Measurements from ENCODE around the gene SEMA4G. TPM values are rescaled to one million over a fixed set of nuclear protein-coding genes. Genes with fewer than 3 reads are reported as not detected.
A peak's percentile ranks its signal among the peaks of the same experiment; 100 is the strongest.

Gene SEMA4G
- total RNA-seq, 1 experiment from 2014 or later, result 8.5 TPM

DNA sequence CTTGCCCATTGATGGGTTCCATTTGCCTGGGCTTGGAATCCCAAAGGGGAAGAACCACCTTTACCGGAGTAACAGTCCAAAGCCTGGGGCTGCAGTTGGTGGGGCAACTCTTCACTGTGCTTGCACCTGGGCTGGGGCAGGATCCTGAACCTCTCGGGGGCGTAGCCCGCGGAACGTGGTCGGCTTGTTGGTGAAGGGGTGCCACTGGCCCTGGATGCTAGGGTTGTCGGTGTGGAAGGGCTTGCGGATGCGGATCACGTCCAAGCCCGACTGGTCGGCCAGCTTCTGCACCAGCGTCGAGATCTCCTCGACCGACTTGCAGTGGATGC lies 17.3 kb downstream of the SEMA4G start:
- Histone ChIP-seq H4K91ac (ENCODE audit: insufficient read length, low read depth, low read length) (no peak overlapping the region), H3K79me1 (ENCODE audit: insufficient read depth, low read depth, low read length, poor library complexity, severe bottlenecking) (peaks cover 14% of the 10 kb centered on the region), H3K56ac (ENCODE audit: insufficient read length, low read depth, low read length) (no peak overlapping the region), H3T11ph (ENCODE audit: low read length) (no peak overlapping the region), H2BK20ac (ENCODE audit: low read depth, low read length, poor library complexity, severe bottlenecking) (no peak overlapping the region), H2BK12ac (ENCODE audit: insufficient read length, low read depth, low read length) (no peak overlapping the region), H2BK15ac (ENCODE audit: low read depth, low read length) (no peak overlapping the region), H3K4me1 (ENCODE audit: insufficient read depth, low read length) (no peaks in the 10 kb centered on the region; the same call in 1 of the 2 replicates), H2AFZ (ENCODE audit: low read length) (no peak overlapping the region), H3K4me2 (ENCODE audit: insufficient read depth, insufficient read length, low read length) (peak overlapping the region; percentile 94), H3K9ac (ENCODE audit: extremely low read depth, insufficient read length, low read length) (peak overlapping the region; percentile 76), H2BK120ac (ENCODE audit: low read depth, low read length, poor library complexity, severe bottlenecking) (no peak overlapping the region), H3K14ac (ENCODE audit: insufficient read depth, low read length) (no peak overlapping the region; the same call in 1 of the 2 replicates), H4K20me1 (ENCODE audit: control insufficient read depth, insufficient read depth, insufficient read length) (no peaks in the 10 kb centered on the region), H3K79me2 (ENCODE audit: insufficient read depth, low read length) (peaks cover 17% of the 10 kb centered on the region; the same call in 1 of the 2 replicates), H3K9me3 (ENCODE audit: control insufficient read depth, low read depth, low read length) (no peaks in the 10 kb centered on the region), H2AK5ac (ENCODE audit: insufficient read length, low read length) (no peak overlapping the region), H3K27me3 (ENCODE audit: insufficient read depth, low read length) (no peaks in the 10 kb centered on the region), H3K4ac (ENCODE audit: low read depth, low read length) (no peak overlapping the region), H4K8ac (replicated peaks; ENCODE audit: insufficient read length, low read depth, low read length) (no peak overlapping the region), H2BK5ac (ENCODE audit: insufficient read length, low read length) (no peak overlapping the region), H3K27ac (ENCODE audit: insufficient read length, low read depth, low read length) (no peak overlapping the region), H3K23me2 (ENCODE audit: insufficient read length, low read depth, low read length, poor library complexity, severe bottlenecking) (peaks cover 8% of the 10 kb centered on the region), H3K23ac (ENCODE audit: insufficient read length, low read depth, low read length) (no peak overlapping the region), H3K18ac (ENCODE audit: insufficient read length, low read depth, low read length) (no peak overlapping the region), H4K5ac (ENCODE audit: insufficient read length, low read depth, low read length) (no peak overlapping the region)
- Mint-ChIP-seq H3K9me3 (peaks cover 0 to 2% of the 10 kb centered on the region in 2 experiments; a peak in 3 of 5 replicates), H3K36me3 (ENCODE audit: insufficient read depth in 1 of 3, low read depth in 3 of 3) (peaks cover 28 to 43% (median 37%) of the 10 kb centered on the region in 3 experiments; a peak in 6 of 7 replicates), H3K27ac (0 out of 7 replicates have a peak overlapping the region, but pooled peaks of 1 of the 3 experiments have one; percentile 98), H3K4me3 (peak overlapping the region; percentile 96 to 98), H3K27me3 (ENCODE audit: low read depth) (no peaks in the 10 kb centered on the region), H3K4me1 (peaks cover 9 to 16% of the 10 kb centered on the region in 2 experiments)
- TF ChIP-seq, protein P1, sequence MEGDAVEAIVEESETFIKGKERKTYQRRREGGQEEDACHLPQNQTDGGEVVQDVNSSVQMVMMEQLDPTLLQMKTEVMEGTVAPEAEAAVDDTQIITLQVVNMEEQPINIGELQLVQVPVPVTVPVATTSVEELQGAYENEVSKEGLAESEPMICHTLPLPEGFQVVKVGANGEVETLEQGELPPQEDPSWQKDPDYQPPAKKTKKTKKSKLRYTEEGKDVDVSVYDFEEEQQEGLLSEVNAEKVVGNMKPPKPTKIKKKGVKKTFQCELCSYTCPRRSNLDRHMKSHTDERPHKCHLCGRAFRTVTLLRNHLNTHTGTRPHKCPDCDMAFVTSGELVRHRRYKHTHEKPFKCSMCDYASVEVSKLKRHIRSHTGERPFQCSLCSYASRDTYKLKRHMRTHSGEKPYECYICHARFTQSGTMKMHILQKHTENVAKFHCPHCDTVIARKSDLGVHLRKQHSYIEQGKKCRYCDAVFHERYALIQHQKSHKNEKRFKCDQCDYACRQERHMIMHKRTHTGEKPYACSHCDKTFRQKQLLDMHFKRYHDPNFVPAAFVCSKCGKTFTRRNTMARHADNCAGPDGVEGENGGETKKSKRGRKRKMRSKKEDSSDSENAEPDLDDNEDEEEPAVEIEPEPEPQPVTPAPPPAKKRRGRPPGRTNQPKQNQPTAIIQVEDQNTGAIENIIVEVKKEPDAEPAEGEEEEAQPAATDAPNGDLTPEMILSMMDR (conservative IDR thresholded peaks at IDR 0.05), result no peak
- no CpG with 5 or more reads among the region's 17 CpGs for WGBS (ENCODE audit: extremely low coverage, insufficient read length, low lambda C conversion rate)
- no peak for DNase-seq
